Transverse colon (tissue), 4 donors: ENCODE measurements around the gene VRK2. TPM values are rescaled to one million over a fixed set of nuclear protein-coding genes. Genes with fewer than 3 reads are reported as not detected.

Experiments used
- DNase-seq: peaks from one replicate; pipeline ENCODE4 v3.0.0-alpha.2; 2019
- H3K27ac ChIP-seq, 4 donors: fragments of 200-600 bp; sonication (generic); 2 replicates each; pipeline ENCODE4 v1.5.1; 2016 to 2018; ENCODE audit warnings: inconsistent platforms in 4 of 4
- H3K27me3 ChIP-seq: fragments of 200-600 bp; sonication (generic); 2 replicates; pipeline ENCODE4 v1.5.1; 2017; ENCODE audit warnings: inconsistent platforms
- H3K36me3 ChIP-seq, 4 donors: fragments of 200-600 bp; sonication (generic); 2 replicates each; pipeline ENCODE4 v1.5.1; 2017 to 2019; ENCODE audit warnings: inconsistent platforms in 4 of 4
- H3K4me1 ChIP-seq, 4 donors: fragments of 200-600 bp; sonication (generic); 2 replicates each; pipeline ENCODE4 v1.5.1; 2017 to 2020; ENCODE audit warnings: inconsistent platforms in 4 of 4
- H3K4me3 ChIP-seq, 4 donors: fragments of 200-600 bp; sonication (generic); 1 replicate in 1 of 4; 2 replicates in 3 of 4; pipeline versions ENCODE4 v1.5.1 to v1.6.1; 2017 to 2019; ENCODE audit warnings: inconsistent platforms in 4 of 4
- H3K9me3 ChIP-seq, 2 donors: fragments of 200-600 bp; sonication (generic); 2 replicates each; pipeline ENCODE4 v1.5.1; 2017 to 2019; ENCODE audit warnings: inconsistent platforms in 2 of 2
- CTCF ChIP-seq, 5 experiments: fragments of 200-600 bp in 3 of 5; fragments of 450-650 bp in 2 of 5; sonication (generic) in 3 of 5; IDR thresholded peaks; 1 replicate in 2 of 5; 2 replicates in 3 of 5; pipeline ENCODE4 v1.5.1; 2016 to 2017; ENCODE audit warnings: antibody characterized with exemption in 5 of 5, inconsistent platforms in 3 of 5, mild to moderate bottlenecking in 2 of 5, moderate library complexity in 1 of 5
- EP300 ChIP-seq: sonication (generic); formaldehyde crosslinking; IDR thresholded peaks from one replicate; pipeline ENCODE4 v1.6.1; 2017; ENCODE audit warnings: antibody characterized with exemption, low read depth
- POLR2A ChIP-seq: fragments of 450-650 bp; IDR thresholded peaks from one replicate; pipeline ENCODE4 v1.6.1; 2016; ENCODE audit warnings: antibody characterized with exemption, mild to moderate bottlenecking, moderate library complexity
- POLR2AphosphoS5 ChIP-seq, 3 donors: sonication (generic); formaldehyde crosslinking; IDR thresholded peaks; one replicate each; pipeline ENCODE4 v1.6.1; 2016; ENCODE audit warnings: antibody characterized with exemption in 3 of 3
- WGBS, 2 donors: methylation state at CpG; one replicate each; pipeline ENCODE4 v1.1.5; 2018; ENCODE audit warnings: low coverage in 1 of 2; 5-methylcytosine and 5-hydroxymethylcytosine counted together
- in situ Hi-C, 4 donors: fragments of 200-750 bp; cut with MboI; loops; one replicate each; pipeline versions ENCODE4 v1.15.0 to v1.15.1; 2017; ENCODE audit warnings: low sequenced_read_pairs in 3 of 4, low pct_ligation_motif_present in 1 of 4, low pct_unique_long_range_greater_than_20kb in 1 of 4
- intact Hi-C: fragments of 100-400 bp; cut with DNase I; formaldehyde crosslinking; loops from one replicate; pipeline ENCODE4 v1.15.1; 2023; ENCODE audit warnings: low total_unique reads
- total RNA-seq, 4 donors: library from RNA; depleted of rRNA; stranded (reverse); fragments of >200 nt; gene quantifications; one replicate each; pipeline ENCODE4 v1.1.0, GENCODE V29; 2016

VRK2 gene
- total RNA-seq, 4 donors from 2014 or later = 7.1 to 24.3 (median 15.1) TPM

GRCh38 chr2:58063641-58064040 is 17.0 kb downstream of the VRK2 start:
- H3K9me3 ChIP-seq = no peaks in the 10 kb centered on the region
- no peaks in the 10 kb centered on the region for H3K36me3 ChIP-seq
- no peak for TF ChIP-seq POLR2A
- H3K4me3 ChIP-seq = no peak overlapping the region
- H3K27ac ChIP-seq = no peak overlapping the region
- no peaks in the 10 kb centered on the region for H3K27me3 ChIP-seq
- intact Hi-C loops (no loop called here), in situ Hi-C loops (no loop called here)
- no peaks in the 10 kb centered on the region for H3K4me1 ChIP-seq
- no peak for DNase-seq
- WGBS, 2 donors = 84 to 91% methylated on average over 2 of the region's 2 CpGs

DNA sequence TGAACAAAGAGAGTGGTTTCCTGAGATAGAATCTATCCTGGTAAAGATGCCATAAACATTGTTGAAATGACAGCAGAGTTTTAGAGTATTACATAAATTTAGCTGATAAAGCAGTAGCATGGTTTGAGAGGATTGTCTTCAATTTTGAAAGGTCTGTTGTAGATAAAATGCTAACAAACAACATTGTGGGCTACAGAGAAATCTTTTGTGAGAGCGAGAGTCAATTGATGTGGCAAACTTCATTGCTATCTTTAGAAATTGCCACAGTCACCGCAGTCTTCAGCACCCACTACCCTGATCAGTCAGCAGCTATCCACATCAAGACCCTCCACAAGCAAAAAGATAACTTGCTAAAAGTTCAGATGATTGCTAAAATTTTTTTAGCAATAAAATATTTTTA is 17.5 kb downstream of the VRK2 start:
- WGBS, 2 donors = 76 to 83% methylated on average over 2 of the region's 2 CpGs
- Histone ChIP-seq H3K36me3 (no peaks in the 10 kb centered on the region), H3K4me3 (no peak overlapping the region), H3K27ac (no peak overlapping the region), H3K27me3 (no peaks in the 10 kb centered on the region), H3K4me1 (no peaks in the 10 kb centered on the region), H3K9me3 (no peaks in the 10 kb centered on the region)
- intact Hi-C loops (no loop called here), in situ Hi-C loops (no loop called here)
- TF ChIP-seq POLR2A = no peak
- TF ChIP-seq POLR2AphosphoS5 (IDR thresholded peaks at IDR 0.05) = no peak
- TF ChIP-seq EP300 = no peak
- TF ChIP-seq CTCF (IDR thresholded peaks at IDR 0.05) = no peak
- no peak for DNase-seq

DNA sequence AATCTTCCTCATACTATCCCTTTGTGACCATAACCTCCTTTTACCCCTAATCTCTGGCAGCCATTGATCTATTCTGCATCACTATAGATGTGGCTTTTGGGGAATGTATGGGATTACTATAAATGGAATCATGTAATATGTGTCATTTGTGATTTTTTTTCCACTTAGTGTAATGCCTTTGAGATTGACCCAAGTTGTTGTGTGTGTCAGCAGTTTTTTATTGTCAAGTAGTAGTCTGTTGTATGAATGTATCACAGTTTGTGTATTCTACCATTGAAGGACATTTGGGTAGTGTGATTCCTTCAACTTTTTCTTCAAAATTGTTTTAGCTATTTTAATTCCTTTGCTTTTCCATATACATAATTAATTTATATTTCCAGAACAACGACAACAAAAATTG is 18.6 kb downstream of the VRK2 start:
- H3K4me1 ChIP-seq = no peaks in the 10 kb centered on the region
- intact Hi-C loops = no loop called here
- 94 to 100% methylated on average over 1 of the region's 1 CpG for WGBS, 2 donors

GRCh38 chr2:58067001-58067400 is 20.4 kb downstream of the VRK2 start:
- Histone ChIP-seq H3K27me3 (no peaks in the 10 kb centered on the region), H3K4me1 (no peaks in the 10 kb centered on the region), H3K4me3 (no peak overlapping the region), H3K36me3 (no peaks in the 10 kb centered on the region), H3K27ac (no peak overlapping the region), H3K9me3 (no peaks in the 10 kb centered on the region)
- in situ Hi-C loops = no loop called here
- DNase-seq = no peak
- no peak for TF ChIP-seq CTCF (IDR thresholded peaks at IDR 0.05)
- TF ChIP-seq POLR2A = no peak
- no peak for TF ChIP-seq EP300
- TF ChIP-seq POLR2AphosphoS5 (IDR thresholded peaks at IDR 0.05) = no peak
- intact Hi-C loops = no loop called here
- WGBS, 2 donors = 73 to 86% methylated on average over 2 of the region's 2 CpGs

More for the DNA sequence above, 18.6 kb downstream of the VRK2 start:
- no peaks in the 10 kb centered on the region for H3K36me3 ChIP-seq
- H3K4me3 ChIP-seq = no peak overlapping the region
- no peaks in the 10 kb centered on the region for H3K27me3 ChIP-seq
- TF ChIP-seq POLR2A = no peak
- no peak for TF ChIP-seq POLR2AphosphoS5 (IDR thresholded peaks at IDR 0.05)
- TF ChIP-seq EP300 = no peak
- no peak for TF ChIP-seq CTCF (IDR thresholded peaks at IDR 0.05)
- DNase-seq = no peak
- H3K27ac ChIP-seq = no peak overlapping the region
- no peaks in the 10 kb centered on the region for H3K9me3 ChIP-seq
- in situ Hi-C loops = no loop called here

- Histone ChIP-seq H3K4me3 (no peak overlapping the region), H3K9me3 (no peaks in the 10 kb centered on the region), H3K4me1 (no peaks in the 10 kb centered on the region), H3K27ac (no peak overlapping the region), H3K36me3 (no peaks in the 10 kb centered on the region), H3K27me3 (no peaks in the 10 kb centered on the region)
- TF ChIP-seq POLR2A = no peak
- TF ChIP-seq POLR2AphosphoS5 (IDR thresholded peaks at IDR 0.05) = no peak
- no peak for TF ChIP-seq EP300
- no peak for TF ChIP-seq CTCF (IDR thresholded peaks at IDR 0.05)
- no peak for DNase-seq
- intact Hi-C loops = no loop called here
- WGBS, 2 donors = 98 to 100% methylated on average over 2 of the region's 2 CpGs
- in situ Hi-C loops = no loop called here
Measured at GRCh38 chr2:58070765-58071164, 24.2 kb downstream of the VRK2 start.
